ENCODE results near the gene METTL4. TPM values are rescaled to one million over a fixed set of nuclear protein-coding genes. Genes with fewer than 3 reads are reported as not detected.

Gene METTL4
- total RNA-seq, 1 donor from 2014 or later = 13.8 TPM

DNA sequence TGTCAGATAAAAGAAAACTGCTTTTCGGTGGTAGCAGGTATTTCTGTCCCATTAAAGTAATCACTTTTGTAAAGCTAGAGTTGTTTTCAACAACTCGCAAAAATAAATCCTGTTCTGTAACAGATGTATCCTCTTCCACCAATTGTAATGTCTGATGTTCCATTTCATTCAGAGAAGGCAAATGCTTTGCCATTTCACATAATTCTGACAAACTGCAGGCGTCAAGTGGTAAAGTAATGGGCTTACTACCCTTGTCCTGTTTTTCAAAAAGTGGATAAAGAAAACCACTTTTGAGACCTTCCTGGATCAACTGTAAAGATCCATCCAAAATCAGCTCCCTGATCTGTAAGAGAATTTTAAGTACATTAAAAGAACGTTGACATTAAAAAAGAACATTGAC, 16.6 kb downstream of the METTL4 start:
- Mint-ChIP-seq H3K9me3 (ENCODE audit: unreplicated experiment) (no peaks in the 10 kb centered on the region), H3K36me3 (ENCODE audit: low read depth, unreplicated experiment) (peaks cover 5% of the 10 kb centered on the region), H3K4me3 (ENCODE audit: unreplicated experiment) (peak overlapping the region; percentile 81), H3K27ac (ENCODE audit: unreplicated experiment) (peak overlapping the region; percentile 95), H3K27me3 (ENCODE audit: unreplicated experiment) (no peaks in the 10 kb centered on the region), H3K4me1 (ENCODE audit: unreplicated experiment) (peaks cover 19% of the 10 kb centered on the region)
- no peak for DNase-seq (ENCODE audit: low spot score)
- TF ChIP-seq, protein P1, sequence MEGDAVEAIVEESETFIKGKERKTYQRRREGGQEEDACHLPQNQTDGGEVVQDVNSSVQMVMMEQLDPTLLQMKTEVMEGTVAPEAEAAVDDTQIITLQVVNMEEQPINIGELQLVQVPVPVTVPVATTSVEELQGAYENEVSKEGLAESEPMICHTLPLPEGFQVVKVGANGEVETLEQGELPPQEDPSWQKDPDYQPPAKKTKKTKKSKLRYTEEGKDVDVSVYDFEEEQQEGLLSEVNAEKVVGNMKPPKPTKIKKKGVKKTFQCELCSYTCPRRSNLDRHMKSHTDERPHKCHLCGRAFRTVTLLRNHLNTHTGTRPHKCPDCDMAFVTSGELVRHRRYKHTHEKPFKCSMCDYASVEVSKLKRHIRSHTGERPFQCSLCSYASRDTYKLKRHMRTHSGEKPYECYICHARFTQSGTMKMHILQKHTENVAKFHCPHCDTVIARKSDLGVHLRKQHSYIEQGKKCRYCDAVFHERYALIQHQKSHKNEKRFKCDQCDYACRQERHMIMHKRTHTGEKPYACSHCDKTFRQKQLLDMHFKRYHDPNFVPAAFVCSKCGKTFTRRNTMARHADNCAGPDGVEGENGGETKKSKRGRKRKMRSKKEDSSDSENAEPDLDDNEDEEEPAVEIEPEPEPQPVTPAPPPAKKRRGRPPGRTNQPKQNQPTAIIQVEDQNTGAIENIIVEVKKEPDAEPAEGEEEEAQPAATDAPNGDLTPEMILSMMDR (IDR thresholded peaks at IDR 0.05; ENCODE audit: unreplicated experiment) = no peak

DNA sequence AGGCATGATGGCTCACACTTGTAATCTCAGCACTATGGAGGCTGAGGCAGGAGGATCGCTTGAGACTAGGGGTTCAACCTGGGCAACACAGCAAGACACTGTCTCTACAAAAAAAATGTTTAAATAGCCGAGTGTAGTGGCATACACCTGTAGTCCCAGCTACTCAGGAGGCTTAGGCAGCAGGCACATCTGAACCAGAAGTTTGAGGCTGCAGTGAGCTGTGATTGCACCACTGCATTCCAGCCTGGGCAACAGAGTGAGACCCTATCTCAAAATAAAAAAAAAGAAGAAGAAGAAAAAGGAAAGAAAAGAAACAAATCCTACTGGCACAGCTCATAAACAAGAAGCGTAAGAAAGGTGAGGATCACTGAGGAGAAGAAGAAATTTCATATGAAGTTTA, 19.9 kb downstream of the METTL4 start:
- no peak for DNase-seq (ENCODE audit: low spot score)
- TF ChIP-seq, protein P1 (IDR thresholded peaks at IDR 0.05; ENCODE audit: unreplicated experiment) = no peak
- no peak overlapping the region for H3K4me3 Mint-ChIP-seq (ENCODE audit: unreplicated experiment)
- peaks cover 5% of the 10 kb centered on the region for H3K36me3 Mint-ChIP-seq (ENCODE audit: low read depth, unreplicated experiment)
- H3K9me3 Mint-ChIP-seq (ENCODE audit: unreplicated experiment) = no peaks in the 10 kb centered on the region
- H3K27me3 Mint-ChIP-seq (ENCODE audit: unreplicated experiment) = peaks cover 2% of the 10 kb centered on the region
- H3K27ac Mint-ChIP-seq (ENCODE audit: unreplicated experiment) = no peak overlapping the region
- H3K4me1 Mint-ChIP-seq (ENCODE audit: unreplicated experiment) = peaks cover 13% of the 10 kb centered on the region

DNA sequence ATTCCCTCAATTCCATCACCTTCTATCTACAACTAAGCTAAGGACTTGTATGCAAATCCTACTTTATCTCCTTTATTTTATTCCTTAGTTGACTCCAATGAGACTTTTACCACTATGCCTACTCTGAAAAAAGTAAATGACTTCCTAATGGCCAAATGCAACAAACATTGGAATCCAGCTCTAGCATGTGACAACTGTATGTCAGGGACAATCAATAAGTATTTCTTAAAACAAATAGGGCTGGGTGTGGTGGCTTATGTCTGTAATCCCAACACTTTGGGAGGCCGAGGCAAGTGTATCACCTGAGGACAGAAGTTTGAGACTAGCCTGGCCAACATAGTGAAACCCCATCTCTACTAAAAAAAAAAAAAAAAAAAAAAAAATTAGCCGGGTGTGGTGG, 21.8 kb downstream of the METTL4 start:
- Mint-ChIP-seq H3K27ac (ENCODE audit: unreplicated experiment) (no peak overlapping the region), H3K4me3 (ENCODE audit: unreplicated experiment) (no peak overlapping the region), H3K9me3 (ENCODE audit: unreplicated experiment) (no peaks in the 10 kb centered on the region), H3K36me3 (ENCODE audit: low read depth, unreplicated experiment) (peaks cover 5% of the 10 kb centered on the region), H3K27me3 (ENCODE audit: unreplicated experiment) (peaks cover 2% of the 10 kb centered on the region), H3K4me1 (ENCODE audit: unreplicated experiment) (peaks cover 2% of the 10 kb centered on the region)
- DNase-seq (ENCODE audit: low spot score) = no peak
- TF ChIP-seq, protein P1 (IDR thresholded peaks at IDR 0.05; ENCODE audit: unreplicated experiment) = no peak

DNA sequence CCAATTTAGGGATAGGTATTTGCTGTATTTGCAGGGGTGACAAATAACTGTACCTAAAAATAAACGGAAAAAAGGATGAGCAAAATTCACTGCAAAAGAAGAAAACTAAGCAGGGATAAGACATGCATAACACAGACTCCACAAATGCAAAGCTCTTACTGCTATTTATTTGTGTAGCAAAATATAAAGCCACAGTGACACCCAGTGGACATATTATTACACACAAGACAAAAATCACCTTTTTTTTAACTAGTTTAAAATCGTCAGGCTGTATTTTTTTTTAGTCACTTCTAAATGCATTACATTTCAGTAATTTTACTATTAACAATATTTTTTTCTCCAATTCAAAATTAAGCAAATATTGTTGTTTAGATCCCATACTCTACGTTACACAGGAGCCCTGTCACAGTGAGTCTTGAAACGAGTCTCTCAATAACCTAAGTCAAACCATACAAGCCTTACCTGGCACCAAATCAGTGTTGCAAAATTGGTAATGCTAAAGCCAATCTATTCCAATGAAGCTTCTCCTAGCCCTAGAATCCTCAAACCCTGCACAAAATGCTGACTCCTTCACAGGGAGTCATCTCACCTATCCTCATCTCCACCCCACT, 23.7 kb downstream of the METTL4 start:
- no peaks in the 10 kb centered on the region for H3K9me3 Mint-ChIP-seq (ENCODE audit: unreplicated experiment)
- H3K27ac Mint-ChIP-seq (ENCODE audit: unreplicated experiment) = no peak overlapping the region
- peaks cover 5% of the 10 kb centered on the region for H3K36me3 Mint-ChIP-seq (ENCODE audit: low read depth, unreplicated experiment)
- H3K27me3 Mint-ChIP-seq (ENCODE audit: unreplicated experiment) = peaks cover 2% of the 10 kb centered on the region
- TF ChIP-seq, protein P1 (IDR thresholded peaks at IDR 0.05; ENCODE audit: unreplicated experiment) = peak; percentile 74
- no peak for DNase-seq (ENCODE audit: low spot score)
- no peak overlapping the region for H3K4me3 Mint-ChIP-seq (ENCODE audit: unreplicated experiment)
- no peaks in the 10 kb centered on the region for H3K4me1 Mint-ChIP-seq (ENCODE audit: unreplicated experiment)

DNA sequence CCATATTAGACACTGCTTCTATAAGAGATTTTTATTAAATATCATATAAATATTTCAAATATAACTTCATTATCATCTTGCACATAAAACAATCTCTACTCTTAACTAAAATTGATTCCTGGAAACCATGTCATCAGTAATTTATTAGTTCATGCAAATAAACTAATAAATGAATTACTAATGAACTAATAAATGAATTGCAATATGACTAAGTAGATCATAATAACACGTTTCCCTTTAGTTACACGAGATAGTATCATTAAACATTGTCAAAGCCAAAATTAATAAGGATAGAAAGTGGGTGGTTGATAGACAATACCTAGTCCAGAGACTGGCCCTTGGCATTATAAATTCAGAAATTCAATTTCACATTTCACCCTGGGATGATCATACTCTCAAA, 26.1 kb downstream of the METTL4 start:
- no peak for DNase-seq (ENCODE audit: low spot score)
- Mint-ChIP-seq H3K36me3 (ENCODE audit: low read depth, unreplicated experiment) (no peaks in the 10 kb centered on the region), H3K27me3 (ENCODE audit: unreplicated experiment) (peaks cover 4% of the 10 kb centered on the region), H3K4me1 (ENCODE audit: unreplicated experiment) (peaks cover 7% of the 10 kb centered on the region), H3K9me3 (ENCODE audit: unreplicated experiment) (no peaks in the 10 kb centered on the region), H3K4me3 (ENCODE audit: unreplicated experiment) (no peak overlapping the region), H3K27ac (ENCODE audit: unreplicated experiment) (no peak overlapping the region)
- TF ChIP-seq, protein P1 (IDR thresholded peaks at IDR 0.05; ENCODE audit: unreplicated experiment) = no peak
